Measurements from ENCODE around the gene ZMAT3.
A peak's percentile ranks its signal among the peaks of the same experiment; 100 is the strongest.
"Not testable (repeated sequence)": the region's sequence is repeated elsewhere in the genome, so short reads cannot be mapped to it uniquely, and the experiment has no call there.

ZMAT3 gene, protein sequence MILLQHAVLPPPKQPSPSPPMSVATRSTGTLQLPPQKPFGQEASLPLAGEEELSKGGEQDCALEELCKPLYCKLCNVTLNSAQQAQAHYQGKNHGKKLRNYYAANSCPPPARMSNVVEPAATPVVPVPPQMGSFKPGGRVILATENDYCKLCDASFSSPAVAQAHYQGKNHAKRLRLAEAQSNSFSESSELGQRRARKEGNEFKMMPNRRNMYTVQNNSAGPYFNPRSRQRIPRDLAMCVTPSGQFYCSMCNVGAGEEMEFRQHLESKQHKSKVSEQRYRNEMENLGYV

DNA sequence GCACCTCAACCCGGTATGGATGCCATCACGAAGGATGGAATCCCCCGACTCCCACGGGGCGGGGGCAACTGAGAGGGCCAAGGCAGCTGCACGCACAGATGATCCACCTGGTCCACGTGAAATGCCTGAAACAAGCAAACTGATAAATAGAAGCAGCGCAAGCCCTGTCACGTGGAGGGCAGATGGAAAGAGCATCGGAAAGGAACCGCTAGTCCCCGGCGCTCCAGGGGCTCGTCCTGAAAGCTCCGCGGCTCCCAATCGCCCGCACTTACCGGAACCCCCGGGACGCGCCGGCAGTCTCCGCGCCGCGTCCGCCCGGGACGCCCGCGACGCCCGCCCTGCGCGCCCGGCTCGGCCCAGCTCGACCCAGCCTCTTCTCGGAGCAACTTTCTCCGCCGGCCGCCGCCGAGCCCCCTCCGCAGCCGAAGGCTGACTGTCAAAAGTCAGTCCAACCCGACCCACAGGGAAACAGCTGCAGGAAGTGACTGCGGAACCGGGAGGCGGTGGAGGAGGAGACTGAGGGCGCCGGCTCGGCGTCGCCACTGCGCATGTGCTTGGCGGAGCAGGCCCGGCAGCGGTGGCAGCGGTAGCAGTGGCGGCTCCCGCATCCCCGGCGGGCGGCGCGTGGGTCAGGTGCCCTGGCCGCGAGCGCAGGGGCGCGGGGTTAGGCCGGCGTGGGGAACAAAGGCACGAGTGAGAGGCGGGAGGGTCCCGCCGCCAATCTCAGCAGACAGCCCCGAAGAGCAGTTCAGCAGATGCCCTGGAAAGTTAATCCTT is at the start of gene ZMAT3:
Gene ZMAT3, minus strand, starts transcription at position 487 of the 777 bp plus-strand sequence. CDS start 4,057 bp downstream, outside the sequence.
- peak; percentile 55 to 91 (median 78) for DNase-seq

DNA sequence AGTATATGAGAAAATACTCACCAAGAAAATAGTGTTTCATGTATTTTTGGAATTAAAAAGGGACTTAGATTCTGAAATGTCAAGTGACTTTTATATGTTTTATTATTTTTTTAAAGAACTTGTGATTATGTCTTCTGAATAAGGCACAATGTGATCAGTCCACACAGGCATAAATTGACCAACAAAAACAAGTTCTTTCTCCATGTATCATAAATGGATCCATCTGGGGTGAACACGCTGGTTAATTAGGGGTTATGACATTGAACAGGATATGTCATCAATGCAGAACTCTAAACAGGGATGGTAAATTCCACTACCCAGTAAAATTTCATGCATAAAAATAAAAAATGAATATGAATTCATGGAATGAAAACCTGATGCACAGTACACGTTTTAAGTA is 45.2 kb upstream of the ZMAT3 start:
- DNase-seq: no peak

DNA sequence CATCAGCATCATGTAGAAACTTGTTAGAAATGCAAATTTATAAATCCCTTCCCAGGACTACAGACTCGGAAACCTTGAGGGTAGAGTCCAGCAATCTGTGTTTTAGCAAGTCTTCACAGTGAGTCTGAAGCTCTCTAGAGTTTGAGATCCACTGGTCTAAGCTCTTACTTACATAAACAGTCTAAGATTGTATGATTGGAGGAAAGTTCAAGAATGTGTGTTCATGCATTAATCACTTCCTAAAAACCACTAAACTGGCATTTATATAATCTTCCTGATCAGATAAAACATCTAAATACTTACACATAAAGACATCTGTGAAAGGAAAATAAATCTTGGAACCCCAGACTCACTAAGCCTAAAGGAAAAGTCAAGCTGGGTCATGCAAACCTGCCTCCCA is 43.8 kb upstream of the ZMAT3 start:
- DNase-seq: not testable (repeated sequence)

DNA sequence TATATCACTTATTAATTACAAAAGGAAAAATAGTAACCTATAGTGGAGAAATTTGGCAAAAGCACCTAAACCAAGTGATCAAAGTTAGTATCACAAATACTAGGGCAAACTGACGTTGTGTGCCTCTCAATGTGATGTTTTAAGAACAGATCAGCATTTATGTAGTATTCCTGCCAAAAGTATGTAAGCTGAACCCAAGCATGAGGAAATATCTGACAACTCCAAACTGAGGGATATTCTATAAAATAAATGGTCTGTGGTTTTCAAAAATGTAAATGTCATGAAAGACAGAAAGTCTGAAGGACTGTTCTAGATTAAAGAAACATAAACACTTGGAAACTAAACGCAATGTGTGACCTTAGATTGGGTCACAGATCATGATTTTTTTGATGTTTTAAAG is 42.3 kb upstream of the ZMAT3 start:
- DNase-seq: no peak

DNA sequence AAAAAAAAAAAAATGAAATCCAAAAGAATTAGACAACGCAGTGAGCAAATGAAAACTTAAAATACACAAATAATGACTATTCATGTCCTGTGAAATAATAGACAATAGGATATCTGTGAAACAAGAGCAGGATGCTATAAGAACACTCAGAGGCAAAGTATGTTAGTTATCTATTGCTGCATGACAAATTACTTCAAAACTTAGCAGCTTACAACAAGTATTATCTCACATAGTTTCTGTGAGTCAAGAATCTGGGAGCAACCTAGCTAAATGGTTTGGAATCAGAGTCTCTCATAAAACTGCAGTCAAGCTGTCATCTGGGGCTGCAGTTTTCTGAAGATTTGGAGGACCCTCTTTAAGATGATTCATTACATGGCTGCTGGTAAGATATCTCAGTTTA is 36.5 kb upstream of the ZMAT3 start:
- no peak for DNase-seq

DNA sequence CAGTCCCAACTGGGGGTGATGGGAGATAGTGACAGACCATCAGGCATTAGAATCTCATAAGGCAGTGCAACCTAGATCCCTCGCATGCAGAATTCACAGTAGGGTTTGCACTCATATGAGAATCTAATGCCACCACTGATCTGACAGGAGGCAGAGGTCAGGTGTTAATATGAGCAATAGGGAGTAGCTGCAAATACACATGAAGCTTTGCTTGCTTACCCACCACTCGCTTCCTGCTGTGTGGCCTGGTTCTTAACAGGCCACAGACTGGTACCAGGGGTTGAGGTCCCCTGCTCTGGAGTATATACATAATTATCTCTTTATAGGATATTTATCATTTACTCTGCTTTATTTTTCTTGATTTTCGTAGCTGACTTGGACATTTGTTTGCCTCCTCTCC is 36.0 kb upstream of the ZMAT3 start:
- no peak for DNase-seq

DNA sequence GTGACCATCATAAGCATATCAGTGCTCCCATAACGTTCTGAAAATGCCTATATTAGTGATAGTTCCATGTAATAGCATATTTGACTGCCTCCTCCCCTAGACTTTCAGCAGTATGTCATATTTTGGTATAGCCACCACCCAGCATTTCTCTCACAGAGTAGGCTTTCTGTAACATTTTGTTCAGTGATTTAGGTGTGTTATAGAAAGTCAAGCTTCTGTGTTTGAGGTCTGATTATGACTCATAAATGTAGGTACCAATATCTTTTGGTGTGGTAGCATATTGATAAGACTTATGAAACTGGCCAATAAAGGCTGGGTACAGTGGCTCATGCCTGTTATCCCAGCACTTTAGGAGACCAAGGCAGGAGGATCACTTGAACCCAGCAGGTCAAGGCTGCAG is 34.3 kb upstream of the ZMAT3 start:
- no peak for DNase-seq

DNA sequence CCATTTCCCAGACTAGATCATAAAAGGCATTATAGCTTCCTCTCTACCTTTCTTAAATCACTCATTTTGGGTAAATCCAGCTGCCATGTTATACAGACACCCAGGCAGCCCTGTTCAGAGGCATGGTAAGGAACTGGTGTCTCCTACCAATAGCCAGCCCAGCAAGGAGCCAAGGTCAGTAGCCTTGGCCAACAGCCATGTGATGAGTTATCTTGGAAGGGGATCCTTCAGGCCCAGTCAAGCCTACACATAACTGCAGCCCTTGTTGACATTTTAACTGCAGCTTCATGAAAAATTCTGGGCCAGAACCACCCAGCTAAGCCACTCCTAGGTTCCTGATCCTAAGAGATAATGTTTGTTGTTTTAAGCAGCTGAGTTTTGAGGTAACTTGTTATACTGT is 29.0 kb upstream of the ZMAT3 start:
- DNase-seq: no peak

DNA sequence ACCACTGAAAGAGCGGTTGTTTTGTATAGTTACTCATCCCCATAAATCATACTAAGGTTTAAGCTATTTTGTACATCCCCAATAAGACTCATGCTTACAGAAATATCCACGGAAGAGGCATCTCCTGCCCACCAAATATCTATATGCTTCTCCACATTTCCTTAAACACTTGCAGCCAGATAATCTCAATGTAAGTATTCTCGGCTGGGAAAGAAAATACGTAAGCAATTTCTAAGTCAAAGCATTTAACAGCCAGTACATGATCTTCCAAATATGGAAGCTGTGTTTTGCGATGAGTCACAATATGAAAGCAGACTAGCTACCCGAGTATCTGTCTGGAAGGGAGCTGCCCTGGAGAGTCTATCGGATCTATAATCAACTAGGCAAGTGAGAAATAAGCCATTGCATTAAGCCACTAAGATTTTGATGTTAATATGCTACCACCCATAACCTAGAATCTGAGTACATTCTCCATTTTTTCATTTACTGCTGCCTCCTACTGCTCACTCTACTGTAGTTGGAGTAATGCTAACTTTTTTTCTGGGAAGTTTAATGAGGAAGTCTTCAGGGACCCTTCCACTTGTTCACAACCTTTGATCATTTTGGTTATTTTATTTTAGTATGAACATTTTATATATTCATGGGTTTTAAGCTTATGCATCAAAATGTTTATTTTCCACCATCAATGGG is 26.9 kb upstream of the ZMAT3 start:
- DNase-seq: no peak

DNA sequence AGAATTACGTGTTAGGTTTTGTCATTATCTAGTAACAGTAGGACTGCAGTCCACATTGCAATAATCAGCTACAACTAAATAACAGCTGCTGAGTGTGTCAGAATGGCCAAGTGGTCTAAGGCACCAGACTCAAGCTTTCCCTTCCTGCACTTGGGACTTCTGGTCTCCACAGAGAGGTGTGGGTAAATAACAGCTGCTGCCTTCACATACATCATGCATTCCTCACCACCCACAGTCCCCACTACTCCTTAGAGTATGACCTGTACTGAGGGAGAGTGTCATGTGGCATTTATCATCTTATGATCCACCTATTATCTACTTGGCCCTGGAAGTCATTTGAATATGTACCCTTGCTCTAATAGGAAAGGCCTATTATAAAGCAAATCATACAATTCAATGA is 22.2 kb upstream of the ZMAT3 start:
- no peak for DNase-seq

DNA sequence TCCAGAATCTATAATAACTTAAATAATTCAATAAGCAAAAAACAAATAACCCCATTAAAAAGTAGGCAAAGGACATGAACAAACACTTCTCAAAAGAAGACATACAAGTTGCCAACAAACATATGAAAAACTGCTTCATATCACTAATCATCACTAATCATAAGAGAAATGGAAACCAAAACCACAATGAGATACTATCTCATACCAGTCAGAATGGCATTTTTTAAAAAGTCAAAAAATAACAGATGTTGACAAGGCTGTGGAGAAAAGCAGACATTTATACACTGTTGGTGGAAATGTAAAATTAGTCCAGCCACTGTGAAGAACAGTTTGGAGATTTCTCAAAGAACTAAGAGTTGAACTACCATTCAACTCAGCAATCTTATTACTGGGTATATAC is 19.5 kb upstream of the ZMAT3 start:
- no peak for DNase-seq

DNA sequence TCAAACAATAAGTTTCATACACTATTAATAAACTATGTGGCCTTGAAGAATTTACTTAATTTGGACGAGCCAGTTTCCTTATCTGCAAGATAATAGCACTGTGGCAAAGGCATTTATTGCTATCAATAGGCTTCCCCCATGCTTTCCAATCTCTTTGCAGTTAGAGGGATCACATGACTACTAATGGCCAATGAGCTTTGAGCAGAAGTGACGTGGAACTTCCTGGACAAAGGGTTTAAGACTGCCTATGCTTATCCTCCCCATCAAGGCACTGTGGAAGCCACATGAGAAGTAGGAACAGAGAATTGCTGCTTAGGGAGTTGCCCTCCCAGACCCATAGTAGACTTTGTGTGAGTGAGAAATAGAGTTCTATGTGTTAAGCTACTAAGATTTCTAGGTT is 16.7 kb upstream of the ZMAT3 start:
- no peak for DNase-seq

DNA sequence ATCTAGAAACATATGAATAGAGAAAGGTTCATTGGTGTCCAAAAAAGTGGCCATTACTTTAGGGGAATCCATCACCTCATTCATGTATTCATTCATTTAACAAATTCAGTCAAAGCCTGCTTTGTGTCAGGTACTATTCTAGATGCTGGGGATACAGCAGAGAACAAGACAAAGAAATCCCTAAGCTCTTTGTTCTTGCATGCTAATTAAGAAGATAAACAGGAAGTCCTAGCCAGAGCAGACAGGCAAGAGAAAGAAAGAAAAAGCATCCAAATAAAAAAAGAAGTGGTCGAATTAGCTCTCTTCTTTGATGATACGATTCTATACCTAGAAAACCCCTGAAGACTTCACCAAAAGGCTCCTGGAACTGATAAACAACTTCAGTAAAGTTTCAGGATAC is 12.4 kb upstream of the ZMAT3 start:
- DNase-seq: no peak

DNA sequence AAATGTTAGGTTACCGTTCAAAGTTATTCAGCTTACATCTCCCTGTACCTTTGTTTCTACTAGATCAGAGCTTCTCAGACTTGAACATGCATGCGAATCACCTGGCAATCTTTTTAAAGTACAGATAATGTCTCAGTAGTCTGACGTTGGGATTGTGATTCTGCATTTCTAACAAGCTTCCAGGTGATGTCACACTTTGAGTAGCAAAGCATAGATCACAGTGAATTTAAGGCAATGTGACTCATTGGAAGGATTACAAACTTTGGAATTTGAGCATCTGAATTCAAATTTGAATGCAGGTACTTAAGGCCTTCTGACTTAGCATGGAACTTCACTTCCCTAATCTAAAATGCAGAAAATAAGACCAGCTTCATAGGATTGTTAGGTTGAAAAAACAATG is 10.8 kb upstream of the ZMAT3 start:
- DNase-seq: no peak

DNA sequence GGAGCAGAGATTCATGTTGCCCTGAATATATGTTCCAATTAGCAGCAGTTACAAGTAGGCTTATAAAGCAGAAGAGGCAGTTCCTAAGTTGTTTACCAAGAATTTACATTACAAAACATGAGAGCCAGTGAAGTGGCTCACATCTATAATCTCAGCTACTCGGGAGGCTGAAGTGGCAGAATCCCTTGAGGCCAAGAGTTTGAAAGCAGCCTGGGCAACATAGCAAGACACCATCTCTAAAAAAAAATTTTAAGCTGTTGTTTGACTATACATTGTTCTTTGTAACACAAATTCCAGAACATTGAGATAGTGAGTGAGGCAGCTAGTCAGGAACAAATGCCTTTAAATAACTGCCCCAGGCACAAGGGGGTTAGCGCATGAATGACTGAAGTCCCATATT is 10.3 kb upstream of the ZMAT3 start:
- DNase-seq: no peak

DNA sequence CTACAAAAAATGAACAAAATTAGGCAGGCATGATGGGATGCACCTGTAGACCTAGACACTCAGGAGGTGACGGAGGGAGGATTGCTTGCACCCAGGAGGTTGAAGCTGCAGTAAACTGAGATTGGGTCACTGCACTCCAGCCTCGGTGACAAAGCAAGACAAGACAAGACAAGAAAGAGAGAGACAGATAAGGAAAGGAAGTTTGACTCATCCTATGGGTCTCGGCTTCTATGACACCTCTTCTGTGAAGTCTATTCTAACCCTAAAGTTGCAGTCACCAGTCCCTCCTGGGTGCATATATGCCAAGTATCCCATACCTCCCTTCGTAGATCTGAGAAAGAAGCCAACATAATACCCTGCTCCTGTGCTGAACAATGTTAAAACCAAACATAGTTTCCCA is 7.9 kb upstream of the ZMAT3 start:
- no peak for DNase-seq

DNA sequence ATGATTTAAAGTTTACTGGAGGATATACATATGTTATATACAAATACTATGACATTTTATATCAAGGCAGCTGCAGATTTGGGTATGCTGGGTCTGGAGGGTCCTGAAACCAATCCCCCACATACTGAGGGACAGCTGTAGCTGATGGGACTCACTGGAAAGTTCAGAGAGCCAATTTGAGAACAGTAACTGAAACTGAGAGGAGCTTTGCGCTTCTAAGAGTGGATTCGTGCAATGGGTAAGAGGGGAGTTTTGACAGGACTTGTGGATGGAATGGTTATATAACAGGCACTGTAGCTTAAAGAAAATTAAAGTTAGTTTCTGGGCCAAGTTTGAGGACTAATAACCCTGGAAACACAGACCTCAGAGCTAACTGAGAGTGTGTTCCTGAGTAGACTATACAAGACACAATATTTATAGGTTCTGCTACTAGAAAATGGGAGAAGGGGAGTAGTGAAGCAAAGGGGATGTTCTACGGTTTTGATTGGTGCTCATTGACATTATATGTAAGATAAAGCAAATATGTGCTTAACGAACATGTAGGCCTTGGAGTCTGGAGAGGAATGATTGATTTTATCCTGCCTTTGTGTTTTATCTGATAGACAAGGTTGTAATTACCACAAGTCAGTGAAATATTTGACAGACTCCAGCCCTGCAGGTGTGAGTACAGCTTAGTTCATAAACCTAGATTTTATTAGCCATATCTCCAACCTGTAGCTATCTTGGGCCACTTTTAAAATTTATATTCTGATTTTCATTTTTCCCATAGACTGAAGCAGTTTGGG is 4.8 kb upstream of the ZMAT3 start:
- DNase-seq: no peak

DNA sequence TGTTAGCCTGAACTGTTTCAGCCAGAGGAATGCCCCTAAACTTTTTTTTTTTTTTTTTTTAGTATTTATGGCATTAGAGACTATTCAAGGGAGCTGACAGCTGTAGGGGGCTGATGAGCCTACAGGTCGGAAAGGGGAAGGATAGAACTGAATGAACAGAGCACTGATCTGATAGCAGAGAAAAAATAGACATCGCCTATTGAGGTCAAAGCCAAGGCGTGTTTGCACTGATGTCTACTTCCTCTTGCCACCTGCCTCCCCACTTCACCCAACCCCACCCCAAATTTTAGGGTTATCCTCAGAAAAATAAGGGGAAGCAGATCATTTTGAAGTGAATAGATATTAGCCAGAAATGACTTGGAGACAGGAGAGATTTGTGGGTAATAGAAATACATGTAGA is 3.0 kb upstream of the ZMAT3 start:
- no peak for DNase-seq

DNA sequence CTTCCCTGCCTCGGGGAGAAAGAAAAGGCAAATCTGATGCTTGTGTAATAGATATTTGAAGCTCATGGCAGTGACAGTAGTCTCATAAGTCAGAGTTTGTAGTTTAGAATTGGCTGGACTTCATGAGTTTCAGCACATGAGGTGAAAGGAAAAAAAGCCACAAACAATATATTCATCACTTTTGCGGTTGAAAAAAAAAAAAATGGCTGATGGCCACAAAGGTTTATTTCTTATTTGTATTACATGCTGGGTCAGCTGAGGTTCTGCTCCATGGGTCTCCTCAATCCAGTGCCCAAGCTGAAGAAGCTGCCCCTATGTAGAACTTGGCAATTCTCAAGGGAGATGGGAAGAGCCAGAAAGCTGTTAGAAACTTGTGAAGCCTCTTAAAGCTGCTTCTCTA is 2.2 kb upstream of the ZMAT3 start:
- DNase-seq: no peak

DNA sequence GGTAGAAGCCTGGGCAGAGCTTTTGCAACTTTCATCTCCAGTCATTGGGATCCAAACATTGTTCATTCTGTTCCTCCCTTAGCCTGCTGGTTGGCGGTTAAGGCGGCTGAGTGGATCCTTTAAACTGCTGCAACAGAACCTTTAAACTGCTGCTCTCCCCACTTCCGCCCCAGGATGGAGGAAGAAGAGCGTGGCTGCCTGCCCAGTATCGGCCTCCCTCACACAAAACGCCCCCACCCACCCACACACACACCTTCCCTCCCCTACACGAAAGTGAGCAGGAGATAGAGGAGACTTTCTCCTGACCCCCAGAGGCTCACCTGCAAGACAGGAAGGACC is 460 bp upstream of the ZMAT3 start:
- peak in 17 of 51 donors; percentile 9 to 64 (median 36) for DNase-seq

DNA sequence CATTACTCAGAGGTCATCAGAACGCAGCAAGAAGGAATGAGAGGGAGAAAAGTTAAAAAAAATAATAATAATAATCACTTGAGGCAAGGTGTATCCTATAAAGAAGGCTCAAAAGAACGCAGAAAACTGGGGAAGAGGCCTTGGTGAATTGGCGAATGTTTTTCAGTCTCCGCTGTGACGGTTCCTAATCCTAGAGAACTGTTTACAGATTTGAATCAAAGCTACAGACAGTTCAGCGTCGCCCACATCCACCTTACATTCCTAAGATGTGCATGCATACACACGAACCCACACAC is 634 bp downstream of the ZMAT3 start:
- DNase-seq: no peak

DNA sequence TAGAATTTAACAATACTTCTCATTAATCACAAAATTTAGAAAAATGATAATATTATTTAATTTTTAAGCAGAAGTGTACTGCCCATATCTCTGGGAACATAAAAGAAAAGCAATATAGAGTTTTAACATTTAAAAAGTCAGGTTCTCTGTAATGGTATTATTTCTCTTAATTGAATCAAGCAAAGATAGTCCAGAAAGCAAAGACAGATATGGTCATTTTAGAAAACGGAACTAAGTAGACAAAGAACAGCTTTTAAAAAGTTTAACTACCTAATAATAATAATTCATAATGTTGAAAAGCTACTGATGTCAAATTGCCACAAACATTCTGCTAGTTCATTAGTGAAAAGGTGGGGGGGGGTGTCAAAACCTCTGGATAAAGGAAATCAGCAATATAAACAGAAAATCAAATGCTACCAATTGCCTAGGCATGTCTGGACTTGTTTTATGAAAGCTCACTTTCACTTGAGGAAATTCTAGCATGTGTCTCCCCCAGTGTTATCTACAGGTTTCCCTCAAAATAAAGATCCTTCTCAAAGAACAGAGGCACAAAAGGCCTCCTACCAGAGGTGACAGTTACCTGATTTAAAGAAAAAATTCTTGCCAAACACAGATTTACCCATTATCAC is 1.7 kb downstream of the ZMAT3 start:
- no peak for DNase-seq

Measured in hypothalamus (tissue), 51 donors.